Fibroblast of peridontal ligament (primary cell): ENCODE data around the gene SSH3.

Experiments
- DNase-seq: peaks from one replicate; pipeline ENCODE4 v3.0.0-alpha.2; 2010; ENCODE audit errors: extremely low read depth

SSH3 gene

DNA sequence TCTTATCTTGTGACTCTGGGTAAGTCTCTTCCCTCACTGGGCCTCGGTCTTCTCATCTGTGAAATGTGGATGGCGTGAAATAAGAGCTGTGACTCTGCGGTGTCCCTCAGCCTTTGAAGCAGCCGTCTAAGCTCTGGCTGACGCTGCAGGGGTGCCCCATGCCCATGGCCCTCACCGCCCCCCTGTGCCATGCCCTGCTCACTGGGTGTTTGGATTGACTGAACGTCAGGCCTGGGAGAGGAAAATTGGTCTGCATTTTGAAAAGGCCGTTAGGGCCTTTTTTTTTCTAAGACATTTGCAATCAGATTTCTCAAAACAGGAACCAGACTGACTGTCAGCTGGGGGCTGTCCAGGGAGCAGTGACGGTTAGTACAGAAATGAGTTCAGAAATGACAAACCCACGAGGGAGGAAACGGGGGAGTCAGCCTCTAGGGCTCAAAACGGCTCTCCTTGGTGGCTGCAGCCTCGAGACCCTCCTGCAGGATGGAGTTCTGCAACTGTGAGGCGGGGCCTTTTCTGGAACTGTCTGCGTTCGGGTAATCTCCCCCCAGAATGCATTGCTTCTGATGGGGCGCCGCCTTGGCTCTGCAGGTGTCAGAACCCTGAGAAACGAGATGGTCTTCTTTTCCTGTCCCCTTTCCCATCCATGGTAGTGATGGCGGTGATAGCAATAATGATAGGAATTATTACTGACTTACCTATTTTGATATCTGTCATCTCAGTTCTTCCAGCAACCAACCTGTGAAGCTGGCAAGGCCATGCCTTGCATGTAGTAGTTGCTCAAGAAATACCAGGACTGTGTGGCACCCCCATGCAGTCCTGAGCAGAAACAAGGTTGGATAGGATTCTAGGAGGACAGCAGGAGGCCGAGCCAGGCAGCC is 35.0 kb upstream of the SSH3 start:
- no peak for DNase-seq

DNA sequence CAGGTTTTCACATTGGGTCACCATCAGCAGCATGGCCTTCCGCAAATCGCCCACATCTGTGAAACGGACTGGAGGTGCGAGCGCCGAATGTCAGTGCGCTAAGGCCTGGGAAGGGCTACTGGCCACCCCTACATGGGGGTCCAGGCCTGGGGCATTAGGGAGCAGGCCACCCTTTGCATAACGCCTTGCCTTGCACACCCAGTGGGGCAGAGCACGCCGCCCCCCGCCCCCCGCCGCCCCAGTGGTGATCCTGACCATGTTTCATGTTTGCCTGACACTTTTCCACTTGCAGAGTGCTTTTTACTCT is 34.4 kb upstream of the SSH3 start:
- no peak for DNase-seq

DNA sequence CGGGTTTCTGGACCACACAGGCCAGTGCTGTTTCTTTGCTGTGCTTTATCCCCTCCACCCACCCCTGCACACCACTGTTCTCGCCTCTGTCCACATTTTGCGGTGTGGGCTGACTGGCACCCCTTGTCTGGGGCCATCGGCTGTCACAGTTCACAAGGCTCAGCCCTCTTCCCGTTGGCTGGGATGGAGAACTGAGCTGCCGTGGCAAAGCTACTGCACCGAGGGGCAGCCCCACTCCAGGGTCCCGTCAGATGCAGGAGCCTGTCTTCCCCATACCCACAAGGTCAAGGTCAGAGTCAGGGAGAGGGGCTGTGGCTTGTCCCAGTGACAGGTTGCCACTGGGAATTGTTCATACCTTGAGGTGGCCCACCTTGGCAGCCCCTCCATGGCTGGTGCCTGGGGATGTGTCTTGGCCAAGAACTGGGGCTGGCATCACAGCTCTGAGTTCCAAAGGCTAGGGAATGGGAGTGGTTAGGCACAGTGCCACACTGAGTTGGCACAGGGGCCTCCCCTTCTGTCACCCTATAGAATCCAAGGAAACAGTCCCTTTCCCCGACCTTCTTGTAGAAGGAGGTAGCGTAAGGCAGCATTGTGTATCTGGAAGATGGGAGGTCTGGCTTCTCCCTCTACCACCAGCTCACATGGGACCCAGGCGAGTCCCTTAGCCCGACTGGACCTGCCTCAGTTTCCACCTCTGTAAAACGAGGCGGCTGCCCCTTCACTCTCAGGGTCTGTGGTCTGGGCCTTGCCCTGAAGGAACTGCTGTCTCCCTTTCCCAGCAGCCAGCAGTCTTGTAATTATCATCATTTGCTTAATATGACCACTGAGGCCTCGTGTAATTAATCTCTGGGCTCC is 33.7 kb upstream of the SSH3 start:
- no peak for DNase-seq

GRCh38 chr11:67270256-67271204 is 32.8 kb upstream of the SSH3 start:
- DNase-seq: no peak

GRCh38 chr11:67271205-67271540 is 32.2 kb upstream of the SSH3 start:
- DNase-seq: no peak

- no peak for DNase-seq
Observed at GRCh38 chr11:67271541-67272284, 31.6 kb upstream of the SSH3 start.

DNA sequence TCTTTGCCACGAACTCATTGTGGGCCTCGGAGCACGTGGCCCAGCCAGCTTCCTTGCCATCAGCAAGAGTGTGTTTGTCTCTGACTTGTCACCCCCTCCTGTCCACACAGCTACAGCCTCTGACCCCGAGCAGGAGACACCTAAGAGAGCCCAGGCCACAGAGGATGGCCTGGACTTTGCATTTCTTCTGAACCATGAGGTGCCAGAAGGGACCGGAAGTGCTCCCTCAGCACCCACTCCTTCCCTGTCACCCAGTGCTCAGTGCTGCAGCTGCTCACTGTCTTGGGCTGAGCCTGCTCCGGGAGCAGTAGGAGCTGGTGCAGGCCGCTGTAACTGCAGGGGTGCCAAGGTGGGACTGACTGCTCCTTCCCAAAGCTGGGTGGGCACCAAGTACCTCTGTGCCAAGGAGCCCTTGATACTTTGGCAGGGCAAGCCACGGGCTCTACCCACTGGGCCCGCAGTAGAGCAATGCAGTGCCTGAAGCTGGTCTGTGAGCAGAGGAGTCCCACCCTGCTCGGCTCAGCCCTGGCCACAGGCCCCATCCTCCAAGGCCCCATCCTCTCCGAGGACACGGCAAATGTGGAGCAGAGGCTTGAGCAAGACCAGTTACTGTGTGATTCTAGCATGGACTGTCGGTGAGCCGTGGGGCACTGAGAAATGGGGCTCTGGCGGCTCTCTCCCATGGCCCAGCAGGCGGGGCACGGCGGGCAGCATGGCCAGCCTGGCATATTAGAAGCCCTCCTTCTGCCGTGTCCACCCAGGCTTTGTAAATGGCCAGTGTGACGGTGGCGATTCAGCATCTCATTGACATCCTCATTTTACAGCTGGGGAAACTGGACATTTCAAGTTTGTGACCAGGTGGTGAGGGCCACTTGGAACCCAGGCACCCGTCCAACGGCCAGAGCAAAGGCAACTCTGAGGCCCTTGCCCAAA is 30.7 kb upstream of the SSH3 start:
- DNase-seq: no peak

DNA sequence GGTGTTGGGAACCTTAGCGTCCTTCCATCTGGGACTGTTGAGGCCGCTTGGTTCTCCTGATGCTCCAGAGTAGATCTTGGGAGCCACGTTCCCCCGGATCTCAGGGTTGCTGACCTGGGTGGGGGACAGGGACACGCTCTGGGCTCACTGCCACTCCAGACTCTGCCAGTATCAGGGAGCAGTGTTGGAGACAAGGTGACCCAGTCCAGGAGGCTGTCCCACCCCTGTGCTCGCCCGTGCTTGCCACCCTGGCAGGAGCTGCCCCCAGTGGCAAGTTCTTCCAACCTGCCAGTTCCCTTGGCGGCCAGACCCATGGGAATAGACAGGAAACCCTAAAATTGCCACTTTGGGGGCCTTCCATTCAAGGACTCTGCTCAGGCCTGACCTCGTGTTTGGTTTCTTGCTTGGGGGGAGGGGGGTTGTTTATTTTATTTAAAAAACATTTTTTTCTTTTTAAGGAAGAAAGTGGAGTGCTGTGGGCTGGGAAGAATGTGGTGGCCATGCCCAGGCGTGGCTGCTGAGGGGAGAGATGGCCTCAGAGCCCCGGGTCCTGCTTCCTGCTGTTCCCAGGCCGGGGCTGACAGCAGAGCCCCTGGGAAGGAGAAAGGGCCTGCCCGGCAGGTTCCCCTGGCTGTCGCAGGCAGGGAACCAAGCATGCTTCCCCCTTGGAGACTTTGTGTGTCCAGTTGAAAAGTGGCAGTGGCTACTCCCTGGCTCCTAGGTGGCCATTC is 29.9 kb upstream of the SSH3 start:
- DNase-seq: peak; percentile 16

GRCh38 chr11:67274768-67275605 is 28.3 kb upstream of the SSH3 start:
- no peak for DNase-seq

GRCh38 chr11:67275606-67276409 is 27.5 kb upstream of the SSH3 start:
- no peak for DNase-seq

DNA sequence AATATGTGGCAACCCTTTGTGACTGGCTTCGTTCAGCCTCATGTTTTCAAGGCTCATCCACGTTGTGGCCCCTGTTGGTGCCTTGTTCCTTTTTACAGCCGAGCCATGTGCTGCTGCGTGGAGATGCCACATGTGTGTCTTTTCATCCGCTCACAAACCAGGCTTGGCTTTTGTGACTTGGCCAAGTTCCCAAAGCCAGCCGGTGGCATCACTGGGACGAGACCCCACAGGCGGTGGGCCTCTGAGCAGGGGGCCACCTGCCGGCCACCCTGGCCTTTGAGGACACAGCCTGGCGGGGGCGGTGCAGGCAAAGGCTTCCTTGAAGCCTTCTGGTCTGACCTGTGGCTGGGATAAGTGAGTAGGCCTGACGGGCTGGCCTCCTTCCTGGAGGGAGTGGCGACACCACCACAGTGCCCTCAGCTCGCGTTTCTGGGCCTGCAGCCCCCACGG is 26.5 kb upstream of the SSH3 start:
- DNase-seq: peak; percentile 26

DNA sequence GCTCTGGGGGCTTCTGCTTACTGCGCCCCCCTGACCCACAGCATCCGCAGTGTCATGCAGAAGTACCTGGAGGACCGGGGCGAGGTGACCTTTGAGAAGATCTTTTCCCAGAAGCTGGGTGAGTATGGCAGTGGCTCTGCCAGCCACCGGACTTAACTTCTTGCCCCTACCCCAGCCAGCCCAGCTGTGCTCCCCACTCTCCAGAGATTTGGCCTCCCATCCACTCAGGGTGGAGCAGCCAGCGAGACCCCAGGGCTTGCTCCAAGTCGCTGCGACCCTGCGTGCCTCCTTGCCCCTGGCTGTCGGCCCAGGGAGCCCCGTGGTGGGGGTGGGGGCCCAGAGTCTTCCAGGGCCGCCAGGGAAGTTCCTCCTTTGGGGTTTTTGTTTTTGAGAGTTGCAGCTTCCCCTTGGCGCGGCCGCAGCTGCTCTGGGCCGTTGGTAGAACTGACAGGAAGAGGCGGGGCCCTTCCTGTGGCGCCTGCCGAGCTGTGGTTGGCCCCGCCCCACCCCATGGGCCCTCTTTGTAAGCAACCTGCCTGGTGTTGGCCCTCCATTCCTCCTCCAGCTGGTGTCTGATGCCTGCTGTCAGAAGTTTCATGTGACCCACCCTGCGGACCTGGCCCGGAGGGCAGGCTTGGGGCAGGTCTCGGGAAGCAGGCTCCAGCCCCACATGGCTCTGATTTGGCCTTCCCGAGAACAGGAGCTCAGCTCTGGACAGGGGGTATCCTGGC is 25.9 kb upstream of the SSH3 start:
- peak; percentile 51 for DNase-seq

DNA sequence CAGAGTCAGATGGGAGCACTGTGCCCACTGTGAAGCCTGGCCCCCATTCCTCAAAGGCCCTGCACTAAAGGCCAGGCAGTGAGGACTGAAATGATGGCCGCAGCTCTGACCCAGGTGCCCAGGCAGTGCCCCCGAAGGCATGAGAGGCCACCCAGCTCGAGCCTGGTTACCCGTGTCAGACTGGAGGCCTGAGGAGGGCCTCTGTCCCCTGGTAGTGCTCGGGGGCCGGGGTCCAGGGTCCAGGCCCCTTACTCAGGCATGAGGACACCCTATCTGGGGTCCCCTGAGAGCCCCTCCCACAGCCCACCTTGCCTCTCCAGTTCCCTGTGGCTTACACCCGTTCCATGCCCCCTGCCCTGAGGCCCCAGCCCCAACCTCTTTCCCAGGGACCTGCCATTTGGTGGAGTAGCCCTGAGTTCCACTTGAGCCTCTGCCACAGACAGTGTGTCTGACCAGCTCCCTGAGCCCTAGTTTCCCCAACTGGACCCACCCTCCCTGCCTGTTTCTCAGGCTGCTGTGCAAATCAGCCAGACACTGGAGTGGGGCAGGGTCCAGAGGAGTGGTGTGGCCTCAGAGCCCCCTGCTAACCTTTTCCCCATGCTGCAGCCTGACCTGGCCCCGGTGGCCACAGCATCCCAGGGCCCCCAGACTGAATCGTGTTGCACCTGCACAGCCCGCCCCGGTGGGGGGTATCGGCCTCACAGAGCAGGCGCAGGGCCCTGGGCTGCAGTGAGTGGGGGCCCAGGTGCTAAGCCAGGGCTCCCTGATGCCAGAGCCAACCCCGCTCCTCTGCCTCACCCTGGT is 25.0 kb upstream of the SSH3 start:
- no peak for DNase-seq

- DNase-seq: no peak
Observed at GRCh38 chr11:67278939-67279588, 24.3 kb upstream of the SSH3 start.

DNA sequence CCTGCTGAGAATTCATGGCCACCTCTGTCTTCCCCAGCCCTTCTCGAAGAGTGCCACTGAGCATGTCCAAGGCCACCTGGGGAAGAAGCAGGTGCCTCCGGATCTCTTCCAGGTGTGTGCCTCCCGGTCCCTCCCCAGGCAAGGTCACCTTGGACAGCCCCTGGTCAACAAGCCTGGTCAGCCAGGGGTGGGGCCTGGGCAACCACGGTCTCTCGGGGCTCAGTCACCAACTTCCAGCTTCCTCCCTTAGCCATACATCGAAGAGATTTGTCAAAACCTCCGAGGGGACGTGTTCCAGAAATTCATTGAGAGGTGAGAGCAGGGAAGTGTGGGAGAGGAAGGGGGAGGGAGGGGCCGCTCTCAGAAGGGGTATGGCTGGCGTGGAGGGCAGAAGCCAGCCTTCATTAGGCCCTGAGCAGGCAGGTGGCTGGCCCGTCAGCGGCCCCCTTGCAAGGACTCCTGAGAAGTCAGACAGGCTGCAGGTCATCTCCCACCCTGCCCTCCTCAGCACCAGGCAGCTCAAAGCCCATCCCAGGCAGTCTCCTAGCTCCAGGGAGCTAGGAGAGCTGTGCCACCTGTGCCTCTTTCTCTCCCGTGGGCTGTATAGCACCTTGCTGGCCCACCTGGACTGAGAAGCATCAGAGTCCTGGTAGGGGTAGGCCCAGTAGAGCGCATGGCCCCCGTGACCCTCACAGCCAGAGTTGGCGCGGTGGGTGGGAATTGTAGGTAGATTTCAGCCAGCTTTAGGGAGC is 23.6 kb upstream of the SSH3 start:
- no peak for DNase-seq
